ENCODE results near the gene NDUFA8. TPM values are rescaled to one million over a fixed set of nuclear protein-coding genes. Genes with fewer than 3 reads are reported as not detected.
A peak's percentile ranks its signal among the peaks of the same experiment; 100 is the strongest.

NDUFA8 gene
- total RNA-seq, 1 donor, result 17.0 TPM

GRCh38 chr9:122205176-122205575 is 45.6 kb upstream of the NDUFA8 start:
- Histone ChIP-seq H3K36me3 (ENCODE audit: insufficient read depth, low read length) (no peaks in the 10 kb centered on the region), H3K27ac (ENCODE audit: low read depth, low read length) (no peak overlapping the region), H3K9me3 (ENCODE audit: low read depth, low read length) (no peaks in the 10 kb centered on the region), H4K20me1 (ENCODE audit: insufficient read depth, low read length) (no peaks in the 10 kb centered on the region), H3K4me3 (ENCODE audit: insufficient read depth, low read length) (no peak overlapping the region), H2AFZ (ENCODE audit: low read length) (no peak overlapping the region), H3K79me2 (ENCODE audit: insufficient read depth, low read length) (no peaks in the 10 kb centered on the region), H3K27me3 (ENCODE audit: insufficient read depth, low read length) (no peaks in the 10 kb centered on the region), H3K4me2 (ENCODE audit: insufficient read depth, low read length) (no peak overlapping the region), H3K4me1 (ENCODE audit: insufficient read depth, low read length) (peaks cover 29% of the 10 kb centered on the region)
- TF ChIP-seq, protein P1, sequence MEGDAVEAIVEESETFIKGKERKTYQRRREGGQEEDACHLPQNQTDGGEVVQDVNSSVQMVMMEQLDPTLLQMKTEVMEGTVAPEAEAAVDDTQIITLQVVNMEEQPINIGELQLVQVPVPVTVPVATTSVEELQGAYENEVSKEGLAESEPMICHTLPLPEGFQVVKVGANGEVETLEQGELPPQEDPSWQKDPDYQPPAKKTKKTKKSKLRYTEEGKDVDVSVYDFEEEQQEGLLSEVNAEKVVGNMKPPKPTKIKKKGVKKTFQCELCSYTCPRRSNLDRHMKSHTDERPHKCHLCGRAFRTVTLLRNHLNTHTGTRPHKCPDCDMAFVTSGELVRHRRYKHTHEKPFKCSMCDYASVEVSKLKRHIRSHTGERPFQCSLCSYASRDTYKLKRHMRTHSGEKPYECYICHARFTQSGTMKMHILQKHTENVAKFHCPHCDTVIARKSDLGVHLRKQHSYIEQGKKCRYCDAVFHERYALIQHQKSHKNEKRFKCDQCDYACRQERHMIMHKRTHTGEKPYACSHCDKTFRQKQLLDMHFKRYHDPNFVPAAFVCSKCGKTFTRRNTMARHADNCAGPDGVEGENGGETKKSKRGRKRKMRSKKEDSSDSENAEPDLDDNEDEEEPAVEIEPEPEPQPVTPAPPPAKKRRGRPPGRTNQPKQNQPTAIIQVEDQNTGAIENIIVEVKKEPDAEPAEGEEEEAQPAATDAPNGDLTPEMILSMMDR (IDR thresholded peaks at IDR 0.05; ENCODE audit: extremely low read depth, low read depth, low read length), result no peak
- DNase-seq (ENCODE audit: insufficient read length, low spot score, missing footprints), result peak; percentile 35

DNA sequence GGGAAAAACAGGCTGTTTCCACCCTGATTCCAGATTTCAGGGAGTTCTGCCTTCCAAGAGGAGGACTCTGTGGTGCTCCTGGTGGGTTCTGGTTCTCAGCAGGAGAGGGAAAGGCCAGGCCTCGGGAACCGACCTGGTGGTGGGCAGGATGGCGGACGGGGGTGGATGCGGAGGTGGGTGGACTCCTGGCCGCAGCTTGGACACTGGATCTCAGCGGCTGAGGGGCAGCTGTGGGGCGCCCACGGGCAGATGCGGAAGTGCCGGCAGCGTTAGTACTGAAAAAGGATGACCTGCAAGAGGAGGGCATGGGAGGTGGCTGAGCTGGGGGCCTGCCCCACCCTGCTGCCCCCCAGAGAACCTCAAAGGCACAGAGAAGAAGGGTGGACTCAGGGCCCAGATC is 44.9 kb upstream of the NDUFA8 start:
- Histone ChIP-seq H3K27ac (ENCODE audit: low read depth, low read length) (no peak overlapping the region), H3K4me2 (ENCODE audit: insufficient read depth, low read length) (no peak overlapping the region), H3K9me3 (ENCODE audit: low read depth, low read length) (no peaks in the 10 kb centered on the region), H4K20me1 (ENCODE audit: insufficient read depth, low read length) (no peaks in the 10 kb centered on the region), H3K79me2 (ENCODE audit: insufficient read depth, low read length) (no peaks in the 10 kb centered on the region), H3K4me1 (ENCODE audit: insufficient read depth, low read length) (peaks cover 29% of the 10 kb centered on the region), H2AFZ (ENCODE audit: low read length) (no peak overlapping the region), H3K27me3 (ENCODE audit: insufficient read depth, low read length) (no peaks in the 10 kb centered on the region), H3K36me3 (ENCODE audit: insufficient read depth, low read length) (no peaks in the 10 kb centered on the region), H3K4me3 (ENCODE audit: insufficient read depth, low read length) (no peak overlapping the region)
- DNase-seq (ENCODE audit: insufficient read length, low spot score, missing footprints), result no peak
- TF ChIP-seq, protein P1 (IDR thresholded peaks at IDR 0.05; ENCODE audit: extremely low read depth, low read depth, low read length), result no peak

- H3K27ac ChIP-seq (ENCODE audit: low read depth, low read length), result no peak overlapping the region
- H3K79me2 ChIP-seq (ENCODE audit: insufficient read depth, low read length), result no peaks in the 10 kb centered on the region
- no peaks in the 10 kb centered on the region for H4K20me1 ChIP-seq (ENCODE audit: insufficient read depth, low read length)
- H3K9me3 ChIP-seq (ENCODE audit: low read depth, low read length), result no peaks in the 10 kb centered on the region
- no peak overlapping the region for H3K4me3 ChIP-seq (ENCODE audit: insufficient read depth, low read length)
- no peak overlapping the region for H2AFZ ChIP-seq (ENCODE audit: low read length)
- H3K4me2 ChIP-seq (ENCODE audit: insufficient read depth, low read length), result no peak overlapping the region
- no peaks in the 10 kb centered on the region for H3K27me3 ChIP-seq (ENCODE audit: insufficient read depth, low read length)
- TF ChIP-seq, protein P1 (IDR thresholded peaks at IDR 0.05; ENCODE audit: extremely low read depth, low read depth, low read length), result no peak
- no peak for DNase-seq (ENCODE audit: insufficient read length, low spot score, missing footprints)
- H3K4me1 ChIP-seq (ENCODE audit: insufficient read depth, low read length), result peaks cover 29% of the 10 kb centered on the region
- H3K36me3 ChIP-seq (ENCODE audit: insufficient read depth, low read length), result no peaks in the 10 kb centered on the region
These were observed 44.5 kb upstream of the NDUFA8 start for GRCh38 chr9:122204055-122204454.

GRCh38 chr9:122202111-122202510 is 42.5 kb upstream of the NDUFA8 start:
- no peak overlapping the region for H3K4me3 ChIP-seq (ENCODE audit: insufficient read depth, low read length)
- no peak overlapping the region for H3K4me2 ChIP-seq (ENCODE audit: insufficient read depth, low read length)
- DNase-seq (ENCODE audit: insufficient read length, low spot score, missing footprints), result no peak
- H3K36me3 ChIP-seq (ENCODE audit: insufficient read depth, low read length), result no peaks in the 10 kb centered on the region
- no peak overlapping the region for H2AFZ ChIP-seq (ENCODE audit: low read length)
- H3K4me1 ChIP-seq (ENCODE audit: insufficient read depth, low read length), result peaks cover 29% of the 10 kb centered on the region
- no peak overlapping the region for H3K27ac ChIP-seq (ENCODE audit: low read depth, low read length)
- no peaks in the 10 kb centered on the region for H3K9me3 ChIP-seq (ENCODE audit: low read depth, low read length)
- no peaks in the 10 kb centered on the region for H4K20me1 ChIP-seq (ENCODE audit: insufficient read depth, low read length)
- H3K27me3 ChIP-seq (ENCODE audit: insufficient read depth, low read length), result peaks cover 10% of the 10 kb centered on the region
- no peaks in the 10 kb centered on the region for H3K79me2 ChIP-seq (ENCODE audit: insufficient read depth, low read length)
- TF ChIP-seq, protein P1 (IDR thresholded peaks at IDR 0.05; ENCODE audit: extremely low read depth, low read depth, low read length), result no peak

Measured in osteoblast (primary cell).